IgD-negative memory B cell (primary cell): ENCODE results near the gene AKR1E2. TPM values are rescaled to one million over a fixed set of nuclear protein-coding genes. Genes with fewer than 3 reads are reported as not detected.
"Not testable (repeated sequence)": the region's sequence is repeated elsewhere in the genome, so short reads cannot be mapped to it uniquely, and the experiment has no call there.

Experiments
- H3K27ac Mint-ChIP-seq, 3 donors: one replicate each; pipeline ENCODE4 v1.8.0; 2020 to 2022; ENCODE audit warnings: mild to moderate bottlenecking in 3 of 3, mixed read lengths in 3 of 3, moderate library complexity in 1 of 3
- H3K27me3 Mint-ChIP-seq: one replicate; pipeline ENCODE4 v1.8.0; 2021; ENCODE audit warnings: mixed read lengths
- H3K36me3 Mint-ChIP-seq: one replicate; pipeline ENCODE4 v1.8.0; 2020; ENCODE audit warnings: mild to moderate bottlenecking, mixed read lengths
- H3K4me1 Mint-ChIP-seq, 3 donors: one replicate each; pipeline ENCODE4 v1.8.0; 2020 to 2022; ENCODE audit warnings: mixed read lengths in 3 of 3, mild to moderate bottlenecking in 1 of 3
- H3K4me3 Mint-ChIP-seq, 4 donors: one replicate each; pipeline ENCODE4 v1.8.0; 2020 to 2022; ENCODE audit warnings: mild to moderate bottlenecking in 4 of 4, mixed read lengths in 4 of 4, moderate library complexity in 3 of 4
- H3K9me3 Mint-ChIP-seq, 3 donors: one replicate each; pipeline ENCODE4 v1.8.0; 2020 to 2021; ENCODE audit warnings: mixed read lengths in 3 of 3, mild to moderate bottlenecking in 1 of 3
- polyA plus RNA-seq: library from polyadenylated mRNA; unstranded; fragments of 300-500 nt; fragmentation: Illumina TruSeq; gene quantifications from one replicate; pipeline ENCODE4 v1.2.3, GENCODE V29; 2021

The AKR1E2 gene
- polyA plus RNA-seq, 1 donor from 2014 or later = not detected

DNA sequence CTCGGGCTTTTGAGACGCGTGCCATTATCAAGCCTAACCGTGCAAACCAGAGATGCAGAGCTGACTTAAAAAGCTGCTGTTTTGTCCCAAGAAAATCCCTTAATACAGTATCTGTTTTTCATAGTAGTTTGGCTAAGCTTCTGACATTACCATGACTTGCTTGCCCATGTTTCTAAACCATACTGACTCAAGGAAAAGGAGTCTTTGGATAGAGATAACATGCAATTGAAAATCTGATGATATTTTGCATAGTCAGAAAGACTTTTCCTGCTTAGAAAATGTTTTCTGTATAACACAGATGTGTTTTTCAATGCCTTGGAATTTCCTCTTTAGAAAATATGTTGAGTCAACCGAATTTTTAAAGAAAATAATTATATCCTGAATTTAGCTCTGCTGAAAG, 21.5 kb upstream of the AKR1E2 start:
- Mint-ChIP-seq H3K4me3 (no peak overlapping the region), H3K27me3 (peaks cover 2% of the 10 kb centered on the region), H3K4me1 (peaks cover 0 to 4% (median 3%) of the 10 kb centered on the region in 3 donors), H3K27ac (no peak overlapping the region), H3K9me3 (no peaks in the 10 kb centered on the region), H3K36me3 (peaks cover 3% of the 10 kb centered on the region)

DNA sequence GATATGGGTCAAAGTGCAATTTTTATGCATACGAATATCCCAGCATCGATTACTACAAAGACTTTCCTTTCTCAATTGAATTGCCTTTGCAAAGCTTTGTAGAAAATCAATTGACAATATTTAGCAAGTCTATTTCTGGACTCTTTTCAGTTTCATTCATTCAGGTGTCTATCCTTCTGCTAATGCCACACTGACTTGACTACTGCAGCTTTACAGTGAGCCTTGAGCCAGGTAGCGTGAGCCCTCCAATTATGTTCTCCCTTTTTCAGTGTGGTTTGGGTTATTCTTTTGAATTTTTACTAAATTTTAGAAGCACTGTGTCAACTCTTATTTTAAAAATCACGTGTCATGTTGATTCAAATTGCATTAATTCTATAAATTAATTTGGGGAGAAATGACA, 19.5 kb upstream of the AKR1E2 start:
- peaks cover 2% of the 10 kb centered on the region for H3K27me3 Mint-ChIP-seq
- H3K4me1 Mint-ChIP-seq = peaks cover 0 to 4% (median 3%) of the 10 kb centered on the region in 3 donors
- H3K9me3 Mint-ChIP-seq = peaks cover 0 to 2% (median 0%) of the 10 kb centered on the region in 3 donors
- no peak overlapping the region for H3K27ac Mint-ChIP-seq
- no peak overlapping the region for H3K4me3 Mint-ChIP-seq
- H3K36me3 Mint-ChIP-seq = peaks cover 3% of the 10 kb centered on the region

DNA sequence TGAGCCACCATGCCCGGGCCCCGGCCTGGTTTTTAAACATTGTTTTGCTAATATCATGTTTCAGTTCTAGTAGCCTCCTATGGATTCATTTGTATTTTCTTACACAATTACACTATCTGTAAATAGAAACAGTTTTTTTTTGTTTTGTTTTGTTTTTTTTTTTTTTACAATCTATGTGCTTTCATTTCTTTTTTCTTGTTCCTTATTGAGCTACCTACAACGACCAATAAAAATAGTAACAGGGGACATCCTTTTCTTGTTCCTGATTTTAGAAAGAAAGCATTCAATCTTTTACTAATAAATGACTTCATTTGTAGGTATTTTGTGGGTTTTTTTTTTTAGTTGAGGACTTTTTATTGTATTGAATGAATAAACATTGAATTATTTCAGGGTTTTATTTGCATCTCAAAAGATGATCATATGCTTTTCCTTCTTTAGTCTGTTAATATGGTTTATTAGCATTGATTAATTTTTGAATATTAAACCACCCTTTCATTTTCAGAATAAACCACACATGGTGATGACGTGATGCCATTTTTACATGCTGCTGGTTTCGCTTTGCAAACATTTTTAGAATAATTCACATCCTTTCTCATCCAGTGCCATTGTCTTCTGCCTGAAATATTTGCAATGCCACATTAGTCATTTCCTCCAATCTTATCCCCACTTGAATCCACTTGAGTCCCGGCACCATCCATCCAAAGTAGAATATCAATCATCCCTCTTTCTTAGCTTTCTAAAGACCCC, 18.1 kb upstream of the AKR1E2 start:
- Mint-ChIP-seq H3K27me3 (peaks cover 2% of the 10 kb centered on the region), H3K4me1 (peaks cover 0 to 4% (median 3%) of the 10 kb centered on the region in 3 donors), H3K36me3 (peaks cover 3% of the 10 kb centered on the region), H3K4me3 (peak overlapping the region in 1 of 4 donors; percentile 29), H3K9me3 (peaks cover 0 to 2% (median 0%) of the 10 kb centered on the region in 3 donors), H3K27ac (no peak overlapping the region)

DNA sequence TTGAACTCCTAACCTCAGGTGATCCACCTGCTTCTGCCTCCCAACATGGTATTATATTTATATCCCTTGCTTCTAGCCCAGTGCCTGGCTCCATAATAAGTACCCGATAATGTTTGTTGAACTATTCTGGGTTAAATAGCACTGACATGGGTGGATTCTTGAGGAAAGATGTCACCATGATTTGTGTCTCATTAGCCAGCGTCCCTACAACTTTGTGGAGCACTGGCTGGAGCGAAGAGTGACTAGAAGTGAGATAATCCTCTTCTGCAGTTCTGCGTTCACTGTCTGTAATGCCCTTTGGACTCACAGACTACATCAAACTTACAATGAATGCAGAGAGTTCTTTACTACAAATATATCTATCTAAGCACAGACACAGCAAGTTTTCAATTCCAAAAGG, 16.9 kb upstream of the AKR1E2 start:
- H3K27me3 Mint-ChIP-seq = peaks cover 2% of the 10 kb centered on the region
- peaks cover 0 to 4% (median 3%) of the 10 kb centered on the region in 3 donors for H3K4me1 Mint-ChIP-seq
- H3K9me3 Mint-ChIP-seq = peaks cover 0 to 2% (median 0%) of the 10 kb centered on the region in 3 donors
- H3K36me3 Mint-ChIP-seq = peaks cover 3% of the 10 kb centered on the region
- no peak overlapping the region for H3K27ac Mint-ChIP-seq
- H3K4me3 Mint-ChIP-seq = no peak overlapping the region

DNA sequence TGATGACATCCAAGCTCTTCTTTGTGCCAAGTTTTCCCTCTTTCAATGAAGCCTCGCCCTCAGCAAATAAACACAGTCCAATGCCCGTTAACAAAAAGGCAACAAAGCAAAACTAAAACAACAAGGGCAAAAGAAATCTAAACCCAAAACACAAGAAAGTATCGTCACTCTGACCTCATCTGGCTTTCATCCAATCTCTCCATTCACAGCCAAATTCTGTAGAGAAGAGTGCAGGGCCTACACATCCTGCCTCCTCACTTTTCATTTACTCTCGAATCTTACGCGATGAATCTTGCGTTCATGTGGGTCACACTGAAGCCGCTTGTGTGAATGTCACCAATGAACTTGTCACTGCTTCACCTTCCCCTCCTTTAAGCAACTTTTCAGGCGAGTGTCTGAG, 15.9 kb upstream of the AKR1E2 start:
- H3K4me1 Mint-ChIP-seq = peaks cover 0 to 4% (median 3%) of the 10 kb centered on the region in 3 donors
- no peak overlapping the region for H3K27ac Mint-ChIP-seq
- no peak overlapping the region for H3K4me3 Mint-ChIP-seq
- H3K9me3 Mint-ChIP-seq = peaks cover 0 to 2% (median 0%) of the 10 kb centered on the region in 3 donors
- H3K36me3 Mint-ChIP-seq = peaks cover 3% of the 10 kb centered on the region
- H3K27me3 Mint-ChIP-seq = peaks cover 2% of the 10 kb centered on the region

DNA sequence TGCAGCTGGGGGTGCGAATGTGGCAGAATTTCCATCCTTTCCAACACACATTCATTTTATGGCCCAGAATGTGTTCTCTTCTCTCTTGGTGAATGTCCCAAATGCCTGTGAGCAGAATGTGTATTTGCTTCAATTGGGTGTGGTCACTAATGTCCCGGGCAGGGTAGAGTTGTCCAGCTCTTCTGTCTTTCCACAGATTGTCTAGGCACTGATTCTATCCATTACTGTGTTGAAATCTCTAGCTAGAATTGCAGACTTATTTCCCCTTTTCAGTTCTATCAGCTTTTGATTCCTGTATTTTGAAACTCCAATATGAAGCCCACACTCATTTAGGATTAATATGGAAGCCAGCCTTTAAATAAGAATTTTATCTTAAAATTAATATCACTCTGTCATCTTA, 14.0 kb upstream of the AKR1E2 start:
- Mint-ChIP-seq H3K4me1 (peaks cover 0 to 4% (median 3%) of the 10 kb centered on the region in 3 donors), H3K9me3 (peaks cover 0 to 7% (median 2%) of the 10 kb centered on the region in 3 donors), H3K4me3 (no peak overlapping the region), H3K36me3 (peaks cover 1% of the 10 kb centered on the region), H3K27me3 (peaks cover 2% of the 10 kb centered on the region), H3K27ac (no peak overlapping the region)

DNA sequence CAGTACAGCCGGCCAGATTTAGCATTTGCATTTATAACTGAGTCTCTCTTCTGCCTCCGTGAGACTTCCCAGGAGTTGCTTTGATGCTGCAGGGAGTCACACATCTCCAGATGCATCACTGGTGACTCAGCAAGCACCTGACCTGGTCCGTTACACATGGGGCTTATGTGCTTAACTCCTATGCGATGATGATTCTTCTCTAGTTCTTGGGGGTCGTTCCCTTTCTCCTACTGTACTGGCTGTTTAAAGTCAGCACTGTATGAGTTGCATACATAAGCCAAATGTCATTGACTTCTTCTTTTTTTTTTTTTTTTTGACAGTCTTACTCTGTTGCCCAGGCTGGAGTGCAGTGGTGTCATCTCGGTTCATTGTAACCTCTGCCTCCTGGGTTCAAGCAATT, 13.0 kb upstream of the AKR1E2 start:
- peaks cover 0 to 7% (median 2%) of the 10 kb centered on the region in 3 donors for H3K9me3 Mint-ChIP-seq
- no peaks in the 10 kb centered on the region for H3K36me3 Mint-ChIP-seq
- peaks cover 2% of the 10 kb centered on the region for H3K27me3 Mint-ChIP-seq
- no peak overlapping the region for H3K27ac Mint-ChIP-seq
- H3K4me1 Mint-ChIP-seq = peaks cover 0 to 4% (median 3%) of the 10 kb centered on the region in 3 donors
- no peak overlapping the region for H3K4me3 Mint-ChIP-seq

DNA sequence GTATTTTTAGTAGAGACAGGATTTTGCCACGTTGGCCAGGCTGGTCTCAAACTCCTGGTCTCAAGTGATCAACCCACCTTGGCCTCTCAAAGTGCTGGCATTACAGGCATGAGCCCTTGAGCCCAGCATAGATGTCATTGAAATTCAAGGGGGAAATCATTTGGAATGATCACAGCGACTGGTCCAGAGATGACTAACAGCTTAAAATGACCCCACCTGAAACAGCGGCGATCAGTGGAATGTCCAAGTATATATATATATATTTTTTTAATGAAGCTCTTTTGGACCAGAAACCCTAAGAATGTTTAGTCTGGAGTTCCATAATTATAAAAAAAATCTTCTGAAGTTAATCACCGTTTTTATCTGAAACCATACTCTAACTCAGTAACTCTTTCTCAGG, 12.5 kb upstream of the AKR1E2 start:
- Mint-ChIP-seq H3K9me3 (peaks cover 0 to 7% (median 2%) of the 10 kb centered on the region in 3 donors), H3K27me3 (no peaks in the 10 kb centered on the region), H3K4me3 (no peak overlapping the region), H3K4me1 (peaks cover 0 to under 1% (median 0%) of the 10 kb centered on the region in 3 donors), H3K27ac (no peak overlapping the region), H3K36me3 (no peaks in the 10 kb centered on the region)

DNA sequence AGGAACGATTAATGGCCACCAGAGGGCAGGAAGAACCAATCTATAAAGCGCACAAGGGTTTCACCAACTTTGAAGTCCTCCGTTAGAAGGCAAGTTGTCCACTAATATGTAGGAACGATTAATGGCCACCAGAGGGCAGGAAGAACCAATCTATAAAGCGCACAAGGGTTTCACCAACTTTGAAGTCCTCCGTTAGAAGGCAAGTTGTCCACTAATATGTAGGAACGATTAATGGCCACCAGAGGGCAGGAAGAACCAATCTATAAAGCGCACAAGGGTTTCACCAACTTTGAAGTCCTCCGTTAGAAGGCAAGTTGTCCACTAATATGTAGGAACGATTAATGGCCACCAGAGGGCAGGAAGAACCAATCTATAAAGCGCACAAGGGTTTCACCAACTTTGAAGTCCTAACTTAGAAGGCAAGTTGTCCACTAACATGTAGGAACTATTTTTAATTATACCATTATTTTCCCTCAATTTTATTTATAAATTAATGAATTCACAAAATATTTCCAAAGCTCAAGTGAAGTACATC, 10.3 kb upstream of the AKR1E2 start:
- H3K27ac Mint-ChIP-seq, H3K4me1 Mint-ChIP-seq, H3K27me3 Mint-ChIP-seq, H3K4me3 Mint-ChIP-seq, H3K9me3 Mint-ChIP-seq, H3K36me3 Mint-ChIP-seq: not testable (repeated sequence)

DNA sequence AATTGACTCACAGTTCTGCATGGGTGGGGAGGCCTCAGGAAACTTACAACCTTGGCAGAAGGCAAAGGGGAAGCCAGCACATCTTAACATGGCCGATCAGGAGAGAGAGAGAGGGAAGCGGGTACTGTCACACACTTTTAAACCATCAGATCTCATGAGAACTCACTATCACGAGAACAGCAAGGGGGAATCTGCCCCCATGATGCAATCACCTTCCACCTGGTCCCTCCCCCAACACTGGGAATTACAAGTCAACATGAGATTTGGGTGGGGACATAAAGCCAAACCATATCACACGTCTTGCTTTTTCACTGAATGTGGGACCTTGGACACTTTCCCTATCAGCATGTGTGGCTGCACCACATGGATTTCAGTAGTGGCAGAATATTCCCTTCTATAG, 9.0 kb upstream of the AKR1E2 start:
- H3K4me3 Mint-ChIP-seq = no peak overlapping the region
- H3K4me1 Mint-ChIP-seq = no peaks in the 10 kb centered on the region
- no peaks in the 10 kb centered on the region for H3K36me3 Mint-ChIP-seq
- no peak overlapping the region for H3K27ac Mint-ChIP-seq
- peaks cover 7% of the 10 kb centered on the region for H3K27me3 Mint-ChIP-seq
- H3K9me3 Mint-ChIP-seq = peaks cover 0 to 7% (median 0%) of the 10 kb centered on the region in 3 donors

DNA sequence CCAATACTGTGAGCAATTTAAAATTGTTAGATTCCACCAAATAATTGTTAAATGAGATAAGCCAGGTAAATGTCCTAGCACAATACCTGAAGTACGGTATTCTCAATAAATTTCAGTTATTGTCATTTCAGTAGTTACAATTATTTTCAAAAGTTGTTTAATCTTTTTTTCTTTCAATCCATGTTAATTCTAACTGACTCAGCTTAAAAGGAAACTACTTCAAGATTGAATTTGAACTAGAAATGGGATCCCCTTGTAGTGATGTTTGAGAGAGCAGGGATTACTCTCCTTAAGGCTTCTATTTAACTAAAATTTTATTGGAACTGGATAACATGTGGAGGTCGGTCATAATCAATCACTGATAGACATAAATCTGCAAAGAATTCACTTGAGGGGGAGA, 6.9 kb upstream of the AKR1E2 start:
- H3K36me3 Mint-ChIP-seq = no peaks in the 10 kb centered on the region
- no peak overlapping the region for H3K4me3 Mint-ChIP-seq
- H3K4me1 Mint-ChIP-seq = no peaks in the 10 kb centered on the region
- H3K27me3 Mint-ChIP-seq = peaks cover 9% of the 10 kb centered on the region
- no peak overlapping the region for H3K27ac Mint-ChIP-seq
- H3K9me3 Mint-ChIP-seq = peaks cover 0 to 7% (median 0%) of the 10 kb centered on the region in 3 donors

DNA sequence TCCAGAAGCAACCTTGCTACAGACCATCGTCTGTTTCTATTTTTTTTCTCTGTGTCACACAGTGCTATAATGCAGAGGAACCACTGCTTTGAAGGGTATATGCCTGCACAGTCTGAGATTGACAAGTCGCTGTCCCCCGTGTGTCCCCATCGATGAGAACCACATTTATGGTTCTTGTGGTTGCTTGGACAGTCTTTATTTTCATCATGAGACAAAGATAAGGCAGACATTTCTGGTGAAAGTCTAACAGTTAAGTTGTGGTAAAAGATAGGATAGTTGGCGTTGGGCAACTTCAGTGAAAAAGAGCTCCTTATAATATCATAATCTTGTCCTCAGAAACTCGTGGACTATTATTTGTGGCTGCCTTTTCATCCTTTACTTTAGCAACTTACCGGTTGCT, 6.3 kb upstream of the AKR1E2 start:
- Mint-ChIP-seq H3K9me3 (peaks cover 0 to 7% (median 0%) of the 10 kb centered on the region in 3 donors), H3K4me1 (no peaks in the 10 kb centered on the region), H3K27me3 (peaks cover 14% of the 10 kb centered on the region), H3K4me3 (no peak overlapping the region), H3K36me3 (no peaks in the 10 kb centered on the region), H3K27ac (no peak overlapping the region)

DNA sequence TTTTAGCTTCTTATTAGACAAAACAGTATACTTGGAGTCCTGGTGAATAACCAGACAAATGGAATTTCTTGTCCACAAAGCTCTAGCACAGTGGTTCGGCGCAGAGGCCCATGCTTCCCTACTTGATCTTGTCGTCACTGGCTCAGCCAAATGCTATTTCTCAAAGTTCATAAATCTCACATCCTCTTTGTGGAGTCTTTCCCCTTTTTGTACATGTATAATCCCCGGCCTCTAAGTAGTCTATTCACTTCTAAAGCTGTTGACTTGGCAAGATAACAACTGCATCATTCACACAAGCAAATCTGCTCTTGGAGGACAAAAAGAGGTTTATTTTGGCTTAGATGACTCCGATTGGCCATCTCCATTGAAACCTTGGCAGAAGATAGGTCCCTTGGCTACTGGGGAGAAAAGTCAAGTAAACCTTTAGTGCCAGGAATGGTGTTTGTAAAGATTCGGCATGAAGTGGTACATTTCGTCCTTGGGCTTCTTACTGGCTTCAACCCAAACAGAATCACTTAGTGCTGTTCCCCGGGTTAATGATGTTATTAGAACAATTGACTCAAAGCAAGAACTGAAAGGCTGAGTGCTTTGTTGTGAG, 5.1 kb upstream of the AKR1E2 start:
- peaks cover 21% of the 10 kb centered on the region for H3K27me3 Mint-ChIP-seq
- H3K9me3 Mint-ChIP-seq = peaks cover 0 to 7% (median 4%) of the 10 kb centered on the region in 3 donors
- no peak overlapping the region for H3K4me3 Mint-ChIP-seq
- no peaks in the 10 kb centered on the region for H3K4me1 Mint-ChIP-seq
- no peak overlapping the region for H3K27ac Mint-ChIP-seq
- H3K36me3 Mint-ChIP-seq = no peaks in the 10 kb centered on the region

DNA sequence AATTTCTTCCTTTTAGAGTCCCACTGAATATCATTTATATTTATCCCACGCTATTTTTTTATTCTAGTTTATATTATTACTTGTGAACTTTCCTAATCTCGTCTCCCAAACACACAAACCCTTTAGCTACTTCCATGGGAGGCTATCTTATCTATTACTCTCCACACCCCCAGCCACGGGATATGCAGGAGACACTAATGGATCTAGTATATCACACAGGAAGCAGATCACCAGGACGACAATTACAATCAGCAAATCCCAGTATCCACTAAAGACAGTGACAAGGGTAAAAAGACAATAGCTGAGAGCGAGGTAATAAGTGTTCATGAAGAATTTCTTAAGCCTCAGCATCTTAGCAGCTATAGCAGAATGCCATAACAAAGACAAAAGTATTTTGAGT, 3.8 kb upstream of the AKR1E2 start:
- Mint-ChIP-seq H3K27ac (no peak overlapping the region), H3K36me3 (no peaks in the 10 kb centered on the region), H3K4me3 (no peak overlapping the region), H3K9me3 (peaks cover 0 to 4% (median 0%) of the 10 kb centered on the region in 3 donors), H3K27me3 (peaks cover 30% of the 10 kb centered on the region), H3K4me1 (no peaks in the 10 kb centered on the region)

DNA sequence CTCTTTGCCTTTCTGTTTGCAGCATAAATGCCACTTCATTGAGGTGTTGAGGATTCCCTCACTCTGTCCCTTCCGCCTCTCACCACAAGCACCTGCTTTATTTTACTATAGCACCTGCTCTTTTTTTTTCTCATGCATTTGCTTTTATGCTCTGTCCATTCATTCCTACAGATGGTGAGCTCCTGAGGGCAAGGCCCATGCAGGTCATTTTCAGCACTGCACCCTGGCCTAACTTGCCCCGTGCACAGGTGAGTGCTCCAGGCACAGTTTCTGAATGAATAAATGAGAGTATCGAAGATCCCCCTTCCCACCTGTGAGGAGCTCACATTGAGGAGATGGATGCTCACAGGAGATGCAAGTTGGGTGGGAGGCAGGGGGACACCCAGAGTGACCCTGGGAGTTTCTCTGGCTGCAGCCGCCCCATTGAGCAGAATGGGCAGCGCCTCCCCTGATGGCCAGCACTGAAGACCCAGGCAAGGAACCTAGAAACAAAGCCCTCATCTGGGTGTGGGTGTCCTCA, 1.2 kb upstream of the AKR1E2 start:
- Mint-ChIP-seq H3K9me3 (peaks cover 0 to 4% (median 0%) of the 10 kb centered on the region in 3 donors), H3K27me3 (peaks cover 46% of the 10 kb centered on the region), H3K4me3 (no peak overlapping the region), H3K4me1 (no peaks in the 10 kb centered on the region), H3K27ac (peak overlapping the region in 1 of 3 donors; percentile 65), H3K36me3 (no peaks in the 10 kb centered on the region)
